HepG2 (cell line): ENCODE measurements around the gene IKZF3. TPM values are rescaled to one million over a fixed set of nuclear protein-coding genes. Genes with fewer than 3 reads are reported as not detected.
A peak's percentile ranks its signal among the peaks of the same experiment; 100 is the strongest.

Experiments
- AGO1 ChIP-seq: fragments of 200-400 bp; formaldehyde crosslinking; IDR thresholded peaks from 2 replicates; pipeline ENCODE4 v1.6.1; 2017; ENCODE audit warnings: mild to moderate bottlenecking, low read depth, low read length, moderate library complexity; ENCODE audit not compliant: poor library complexity, severe bottlenecking
- AHR ChIP-seq: IDR thresholded peaks from 2 replicates; pipeline ENCODE4 v1.6.1; 2018; ENCODE audit warnings: missing genetic modification reagents, missing compliant biosample characterization
- FOSL1 ChIP-seq: sonication (generic); formaldehyde crosslinking; IDR thresholded peaks from 2 replicates; pipeline ENCODE4 v1.9.0; 2021; ENCODE audit warnings: missing genetic modification reagents, borderline replicate concordance
- FOXK2 ChIP-seq: fragments of 450-650 bp; IDR thresholded peaks from 2 replicates; pipeline ENCODE4 v1.6.1; 2016
- GPBP1L1 ChIP-seq: sonication (generic); formaldehyde crosslinking; IDR thresholded peaks from 2 replicates; pipeline ENCODE4 v1.5.0; 2020; ENCODE audit warnings: mild to moderate bottlenecking, missing genetic modification reagents
- JDP2 ChIP-seq: sonication (generic); formaldehyde crosslinking; IDR thresholded peaks from 2 replicates; pipeline ENCODE4 v1.8.1; 2022; ENCODE audit warnings: missing genetic modification reagents, borderline replicate concordance
- MAFG ChIP-seq: sonication (generic); formaldehyde crosslinking; IDR thresholded peaks from 2 replicates; pipeline ENCODE4 v1.5.1; 2020; ENCODE audit warnings: mild to moderate bottlenecking, missing genetic modification reagents
- MBD4 ChIP-seq: IDR thresholded peaks from 2 replicates; pipeline ENCODE4 v1.6.1; 2012; ENCODE audit warnings: low read length, inconsistent platforms, borderline replicate concordance
- NR2C2 ChIP-seq: sonication (generic); formaldehyde crosslinking; IDR thresholded peaks from 2 replicates; pipeline ENCODE4 v1.4.0; 2020; ENCODE audit warnings: missing genetic modification reagents, mild to moderate bottlenecking, moderate library complexity, borderline replicate concordance
- RBFOX2 ChIP-seq: fragments of 200-400 bp; formaldehyde crosslinking; IDR thresholded peaks from 2 replicates; pipeline ENCODE4 v1.6.1; 2017; ENCODE audit warnings: low read depth, mild to moderate bottlenecking, low read length
- RCOR2 ChIP-seq: IDR thresholded peaks from 2 replicates; pipeline ENCODE4 v1.6.1; 2016; ENCODE audit warnings: missing biosample characterization, missing genetic modification reagents
- SAP130 ChIP-seq: IDR thresholded peaks from 2 replicates; pipeline ENCODE4 v1.6.1; 2016; ENCODE audit warnings: low read depth
- SRSF4 ChIP-seq: fragments of 200-400 bp; formaldehyde crosslinking; IDR thresholded peaks from one replicate; pipeline ENCODE4 v1.6.1; 2018; ENCODE audit warnings: mild to moderate bottlenecking, low read depth, low read length, moderate library complexity; ENCODE audit not compliant: poor library complexity, severe bottlenecking
- ZBTB37 ChIP-seq: sonication (generic); formaldehyde crosslinking; IDR thresholded peaks from 2 replicates; pipeline ENCODE4 v1.4.0; 2020; ENCODE audit warnings: mild to moderate bottlenecking, missing genetic modification reagents
- ZFP36L1 ChIP-seq: sonication (generic); formaldehyde crosslinking; IDR thresholded peaks from 2 replicates; pipeline ENCODE4 v1.8.0; 2022; ENCODE audit warnings: mild to moderate bottlenecking, missing genetic modification reagents, moderate library complexity
- ZKSCAN8 ChIP-seq: IDR thresholded peaks from 2 replicates; pipeline ENCODE4 v1.6.1; 2016; ENCODE audit warnings: borderline replicate concordance, missing genetic modification reagents, missing compliant biosample characterization
- ZNF232 ChIP-seq: sonication (generic); formaldehyde crosslinking; IDR thresholded peaks from 2 replicates; pipeline ENCODE4 v1.4.0; 2020; ENCODE audit warnings: missing genetic modification reagents, borderline replicate concordance
- ZNF333 ChIP-seq: sonication (generic); formaldehyde crosslinking; IDR thresholded peaks from 2 replicates; pipeline ENCODE4 v1.4.0; 2020; ENCODE audit warnings: mild to moderate bottlenecking, missing genetic modification reagents, borderline replicate concordance
- ZNF577 ChIP-seq: sonication (generic); formaldehyde crosslinking; IDR thresholded peaks from 2 replicates; pipeline ENCODE4 v1.4.0; 2020; ENCODE audit warnings: mild to moderate bottlenecking, low read depth, missing genetic modification reagents, borderline replicate concordance
- ZNF616 ChIP-seq: sonication (generic); formaldehyde crosslinking; IDR thresholded peaks from 2 replicates; pipeline ENCODE4 v1.5.0; 2020; ENCODE audit warnings: low read depth, mild to moderate bottlenecking, missing genetic modification reagents
- ZNF749 ChIP-seq: sonication (generic); formaldehyde crosslinking; IDR thresholded peaks from 2 replicates; pipeline ENCODE4 v1.8.0; 2022; ENCODE audit warnings: mild to moderate bottlenecking, missing genetic modification reagents, moderate library complexity, borderline replicate concordance
- ZNF792 ChIP-seq: IDR thresholded peaks from 2 replicates; pipeline ENCODE4 v1.6.1; 2016
- polyA plus RNA-seq, 8 experiments: library from polyadenylated mRNA; depleted of rRNA in 3 of 8; stranded (reverse) in 7 of 8; unstranded in 1 of 8; fragments of >200 nt; fragmentation: Illumina TruSeq in 4 of 8; extraction: Trizol in 4 of 8; gene quantifications; 2 replicates each; pipeline versions ENCODE4 v1.2.1 to v1.2.3, GENCODE V29; 2011 to 2016; ENCODE audit warnings: low read depth in 4 of 8, missing spikeins in 1 of 8, mixed read lengths in 1 of 8; ENCODE audit not compliant: insufficient read depth in 1 of 8
- total RNA-seq, 5 experiments: library from RNA; depleted of rRNA; stranded (reverse); fragments of >200 nt; fragmentation: Illumina TruSeq; extraction: Trizol; gene quantifications; 2 replicates each; pipeline ENCODE4 v1.2.3, GENCODE V29; 2016; ENCODE audit warnings: low read depth in 1 of 5
- TF ChIP-seq, protein P1 (sequence below): sonication (generic); formaldehyde crosslinking; IDR thresholded peaks from 2 replicates; pipeline ENCODE4 v1.4.0; 2020; ENCODE audit warnings: missing genetic modification reagents
- TF ChIP-seq, protein P2 (sequence below): sonication (generic); formaldehyde crosslinking; IDR thresholded peaks from 2 replicates; pipeline ENCODE4 v1.5.1; 2020; ENCODE audit warnings: missing genetic modification reagents, mild to moderate bottlenecking, borderline replicate concordance
- TF ChIP-seq, protein P3 (sequence below): sonication (generic); formaldehyde crosslinking; conservative IDR thresholded peaks from 2 replicates; pipeline ENCODE4 v1.4.0; 2020; ENCODE audit warnings: missing genetic modification reagents

The IKZF3 gene
- total and polyA plus RNA-seq, 2 of the 13 experiments (the other 11 are each of a cell fraction or from before 2014, with no cell fraction given), result not detected

GRCh38 chr17:39730095-39730921, 133.8 kb downstream of the IKZF3 start, which contains the start of gene MIEN1 (continued):
- TF ChIP-seq ZBTB37 (CRISPR knock-in tag), result no peak
- peak; percentile 58; the same call in 1 of the 2 replicates for TF ChIP-seq RCOR2
- no peak for TF ChIP-seq ZNF577 (CRISPR knock-in tag)
- TF ChIP-seq GPBP1L1 (CRISPR knock-in tag), result no peak
- peak; percentile 93 for TF ChIP-seq RBFOX2
- no peak for TF ChIP-seq MAFG
- TF ChIP-seq, protein P1, sequence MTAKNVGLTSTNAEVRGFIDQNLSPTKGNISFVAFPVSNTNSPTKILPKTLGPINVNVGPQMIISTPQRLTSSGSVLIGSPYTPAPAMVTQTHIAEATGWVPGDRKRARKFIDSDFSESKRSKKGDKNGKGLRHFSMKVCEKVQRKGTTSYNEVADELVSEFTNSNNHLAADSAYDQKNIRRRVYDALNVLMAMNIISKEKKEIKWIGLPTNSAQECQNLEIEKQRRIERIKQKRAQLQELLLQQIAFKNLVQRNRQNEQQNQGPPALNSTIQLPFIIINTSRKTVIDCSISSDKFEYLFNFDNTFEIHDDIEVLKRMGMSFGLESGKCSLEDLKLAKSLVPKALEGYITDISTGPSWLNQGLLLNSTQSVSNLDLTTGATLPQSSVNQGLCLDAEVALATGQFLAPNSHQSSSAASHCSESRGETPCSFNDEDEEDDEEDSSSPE (CRISPR knock-in tag), result peak; percentile 73
- peak; percentile 86; the same call in 1 of the 2 replicates for TF ChIP-seq ZNF749 (CRISPR knock-in tag)
- TF ChIP-seq SRSF4, result no peak
- no peak for TF ChIP-seq MBD4
- TF ChIP-seq ZNF792 (CRISPR knock-in tag), result peak; percentile 92
- TF ChIP-seq, protein P2, sequence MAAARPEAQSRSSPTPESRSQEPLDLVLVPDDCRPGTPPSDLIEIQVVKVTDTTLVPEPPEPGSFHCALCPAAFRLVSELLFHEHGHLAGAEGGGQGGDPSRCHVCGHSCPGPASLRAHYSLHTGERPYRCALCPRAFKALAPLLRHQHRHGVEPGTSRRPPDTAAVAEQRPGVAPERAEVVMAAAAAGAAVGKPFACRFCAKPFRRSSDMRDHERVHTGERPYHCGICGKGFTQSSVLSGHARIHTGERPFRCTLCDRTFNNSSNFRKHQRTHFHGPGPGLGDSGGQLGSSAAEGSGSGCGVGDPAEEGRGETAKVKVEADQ (CRISPR knock-in tag), result peak; percentile 95
- TF ChIP-seq, protein P3, sequence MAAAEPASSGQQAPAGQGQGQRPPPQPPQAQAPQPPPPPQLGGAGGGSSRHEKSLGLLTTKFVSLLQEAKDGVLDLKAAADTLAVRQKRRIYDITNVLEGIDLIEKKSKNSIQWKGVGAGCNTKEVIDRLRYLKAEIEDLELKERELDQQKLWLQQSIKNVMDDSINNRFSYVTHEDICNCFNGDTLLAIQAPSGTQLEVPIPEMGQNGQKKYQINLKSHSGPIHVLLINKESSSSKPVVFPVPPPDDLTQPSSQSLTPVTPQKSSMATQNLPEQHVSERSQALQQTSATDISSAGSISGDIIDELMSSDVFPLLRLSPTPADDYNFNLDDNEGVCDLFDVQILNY, result no peak; the same call in 1 of the 2 replicates
- TF ChIP-seq ZNF232 (CRISPR knock-in tag), result 0 out of 2 replicates have a peak, but pooled peaks have one; percentile 20
- TF ChIP-seq FOSL1 (CRISPR knock-in tag), result no peak
- no peak for TF ChIP-seq ZFP36L1 (CRISPR knock-in tag)
- peak; percentile 99 for TF ChIP-seq SAP130 (CRISPR knock-in tag)
- TF ChIP-seq AHR, result peak; percentile 95
- TF ChIP-seq JDP2 (CRISPR knock-in tag), result no peak; the same call in 1 of the 2 replicates
- peak; percentile 81; the same call in 1 of the 2 replicates for TF ChIP-seq ZKSCAN8 (CRISPR knock-in tag)
- TF ChIP-seq NR2C2 (CRISPR knock-in tag), result peak; percentile 86
- no peak for TF ChIP-seq ZNF616 (CRISPR knock-in tag)
- no peak for TF ChIP-seq ZNF333 (CRISPR knock-in tag)
- no peak for TF ChIP-seq FOXK2
- TF ChIP-seq AGO1, result peak; percentile 85
